ENCODE results near the gene CACNA2D4. TPM values are rescaled to one million over a fixed set of nuclear protein-coding genes. Genes with fewer than 3 reads are reported as not detected.

Gene CACNA2D4
- total RNA-seq, 1 donor from 2014 or later = 2.8 TPM

DNA sequence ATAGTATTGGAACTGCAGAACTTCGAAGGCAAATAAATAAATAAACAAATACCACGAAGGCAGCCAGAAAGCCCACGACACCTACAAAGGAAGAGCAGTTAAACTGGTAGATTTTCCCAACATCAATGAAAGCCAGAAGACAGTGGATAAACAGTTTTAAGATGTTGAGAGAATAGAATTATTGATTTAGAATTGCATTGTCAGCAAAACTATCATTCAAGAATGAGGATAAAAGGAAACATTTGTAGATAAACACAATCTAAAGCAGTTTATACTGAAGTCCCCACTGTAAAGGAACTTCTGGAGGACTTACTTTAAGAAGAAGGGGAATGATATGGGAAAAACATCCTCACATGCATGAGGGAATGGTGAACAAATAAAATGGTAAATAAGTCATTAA is 29.5 kb downstream of the CACNA2D4 start:
- peaks cover 13% of the 10 kb centered on the region for H3K9me3 Mint-ChIP-seq
- ChIA-PET POLR2A (no interaction called here), CTCF (no interaction called here)
- intact Hi-C loops (cut with micrococcal nuclease) = no loop called here
- ATAC-seq (ENCODE audit: low read depth) = no peak
- no peak overlapping the region for H3K27ac Mint-ChIP-seq
- no peak overlapping the region for H3K4me3 Mint-ChIP-seq
- DNase-seq = no peak
- no peaks in the 10 kb centered on the region for H3K4me1 Mint-ChIP-seq
- no peaks in the 10 kb centered on the region for H3K36me3 Mint-ChIP-seq (ENCODE audit: low read depth)
- H3K27me3 Mint-ChIP-seq = peaks cover 19% of the 10 kb centered on the region
- TF ChIP-seq, protein P1, sequence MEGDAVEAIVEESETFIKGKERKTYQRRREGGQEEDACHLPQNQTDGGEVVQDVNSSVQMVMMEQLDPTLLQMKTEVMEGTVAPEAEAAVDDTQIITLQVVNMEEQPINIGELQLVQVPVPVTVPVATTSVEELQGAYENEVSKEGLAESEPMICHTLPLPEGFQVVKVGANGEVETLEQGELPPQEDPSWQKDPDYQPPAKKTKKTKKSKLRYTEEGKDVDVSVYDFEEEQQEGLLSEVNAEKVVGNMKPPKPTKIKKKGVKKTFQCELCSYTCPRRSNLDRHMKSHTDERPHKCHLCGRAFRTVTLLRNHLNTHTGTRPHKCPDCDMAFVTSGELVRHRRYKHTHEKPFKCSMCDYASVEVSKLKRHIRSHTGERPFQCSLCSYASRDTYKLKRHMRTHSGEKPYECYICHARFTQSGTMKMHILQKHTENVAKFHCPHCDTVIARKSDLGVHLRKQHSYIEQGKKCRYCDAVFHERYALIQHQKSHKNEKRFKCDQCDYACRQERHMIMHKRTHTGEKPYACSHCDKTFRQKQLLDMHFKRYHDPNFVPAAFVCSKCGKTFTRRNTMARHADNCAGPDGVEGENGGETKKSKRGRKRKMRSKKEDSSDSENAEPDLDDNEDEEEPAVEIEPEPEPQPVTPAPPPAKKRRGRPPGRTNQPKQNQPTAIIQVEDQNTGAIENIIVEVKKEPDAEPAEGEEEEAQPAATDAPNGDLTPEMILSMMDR (IDR thresholded peaks at IDR 0.05) = no peak

DNA sequence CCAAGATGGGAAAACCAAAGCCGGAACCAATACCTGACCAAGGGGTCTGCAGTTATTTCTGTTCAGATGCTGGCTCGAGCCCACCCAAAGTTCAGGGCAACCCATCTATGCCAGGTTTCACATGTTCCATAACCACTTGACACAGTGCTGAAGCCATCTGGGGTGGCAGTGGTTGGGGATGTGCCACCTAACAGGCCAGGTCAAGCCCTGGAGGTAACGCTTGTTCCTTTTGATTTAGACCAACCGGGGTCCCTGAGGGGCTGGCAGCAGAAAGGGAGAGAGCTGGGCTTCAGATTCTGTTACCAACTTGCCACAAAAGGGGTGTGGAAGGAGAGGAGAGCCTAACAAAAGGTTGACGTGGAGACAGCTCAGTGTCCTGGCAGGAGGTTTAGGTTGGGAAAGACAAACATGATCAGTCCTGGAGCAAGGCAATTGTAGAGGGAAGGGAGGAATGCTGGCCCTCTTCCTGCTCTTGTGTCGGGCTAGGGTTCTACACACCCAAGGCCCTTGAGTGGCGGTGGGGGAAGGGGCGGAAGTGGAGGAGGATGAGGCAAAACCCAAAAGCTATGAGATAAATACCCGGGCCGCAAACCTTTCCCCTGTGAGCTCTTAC is 31.9 kb downstream of the CACNA2D4 start:
- Mint-ChIP-seq H3K9me3 (peaks cover 5% of the 10 kb centered on the region), H3K27me3 (peaks cover 21% of the 10 kb centered on the region), H3K4me3 (no peak overlapping the region), H3K27ac (no peak overlapping the region), H3K4me1 (no peaks in the 10 kb centered on the region), H3K36me3 (ENCODE audit: low read depth) (no peaks in the 10 kb centered on the region)
- DNase-seq (no peak), ATAC-seq (ENCODE audit: low read depth) (no peak)
- ChIA-PET POLR2A (no interaction called here), CTCF (no interaction called here)
- intact Hi-C loops (cut with micrococcal nuclease) = no loop called here
- TF ChIP-seq, protein P1 (IDR thresholded peaks at IDR 0.05) = no peak

DNA sequence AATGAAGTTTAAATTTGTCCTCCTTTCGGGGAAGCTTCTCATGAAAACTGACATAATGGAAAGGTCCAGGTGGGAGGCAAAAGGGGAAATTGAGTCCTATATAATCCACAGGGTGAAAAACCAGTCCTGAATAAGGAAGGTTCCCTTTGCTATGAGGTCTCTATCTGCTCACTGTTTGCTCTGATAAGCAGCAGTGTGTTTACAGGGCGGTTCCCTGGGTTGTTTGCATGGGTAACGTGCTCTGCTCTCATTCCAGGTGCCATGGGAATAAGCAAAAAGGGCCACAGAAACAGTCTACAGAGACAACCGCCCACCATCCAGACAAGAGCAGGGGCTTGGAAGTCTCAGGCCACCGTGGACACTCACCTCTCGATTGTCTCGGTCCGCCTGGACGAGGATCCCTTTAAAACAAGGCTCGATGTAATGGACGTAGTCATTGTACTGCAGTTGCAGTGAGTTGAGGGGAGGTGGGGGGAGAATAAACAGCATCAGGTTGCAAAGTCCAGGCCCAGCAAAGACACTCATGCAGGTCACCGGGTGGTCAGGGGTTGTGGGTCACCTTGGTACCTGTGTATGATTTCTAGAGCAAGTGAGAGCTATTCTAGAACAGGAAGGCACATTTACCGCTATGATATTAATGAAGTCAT is 32.7 kb downstream of the CACNA2D4 start:
- Mint-ChIP-seq H3K27ac (no peak overlapping the region), H3K36me3 (ENCODE audit: low read depth) (no peaks in the 10 kb centered on the region), H3K9me3 (no peaks in the 10 kb centered on the region), H3K27me3 (peaks cover 21% of the 10 kb centered on the region), H3K4me1 (no peaks in the 10 kb centered on the region), H3K4me3 (no peak overlapping the region)
- CTCF ChIA-PET = no interaction called here
- intact Hi-C loops (cut with micrococcal nuclease) = no loop called here
- POLR2A ChIA-PET = no interaction called here
- ATAC-seq (ENCODE audit: low read depth) (no peak), DNase-seq (no peak)
- TF ChIP-seq, protein P1 (IDR thresholded peaks at IDR 0.05) = no peak

DNA sequence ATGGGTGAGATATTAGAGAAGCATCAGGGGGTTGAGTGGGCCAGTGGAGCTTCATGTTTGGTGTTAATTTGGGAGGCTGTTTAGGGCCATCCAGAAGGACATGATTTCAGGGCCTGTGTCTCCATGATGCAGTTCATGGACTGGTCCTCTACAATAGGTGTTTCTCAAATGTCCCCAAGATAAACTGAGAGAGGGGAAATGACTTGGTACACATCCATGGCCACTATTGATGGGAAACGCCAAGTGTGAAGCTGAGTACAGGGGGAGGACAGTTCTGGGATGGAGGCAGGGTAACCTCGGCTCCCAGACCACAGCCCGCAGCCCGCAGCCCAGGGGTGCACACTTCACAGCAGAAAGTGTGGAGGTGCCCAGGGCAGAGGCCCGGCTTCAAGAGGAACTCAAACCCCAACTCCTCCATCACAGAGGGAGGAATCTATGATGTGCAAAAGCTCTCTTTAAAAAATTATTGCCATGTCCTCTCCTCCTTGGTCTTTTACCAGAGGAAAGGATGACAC is 33.3 kb downstream of the CACNA2D4 start:
- no peak for DNase-seq
- H3K27ac Mint-ChIP-seq = no peak overlapping the region
- H3K4me1 Mint-ChIP-seq = no peaks in the 10 kb centered on the region
- ATAC-seq (ENCODE audit: low read depth) = no peak
- ChIA-PET CTCF (no interaction called here), POLR2A (interaction anchor here (0.6 kb wide), 1 partner anchor 92 kb away, joined by 3 read pairs; no protein-coding TSS in a partner anchor)
- intact Hi-C loops (cut with micrococcal nuclease) = no loop called here
- peaks cover 24% of the 10 kb centered on the region for H3K27me3 Mint-ChIP-seq
- no peak overlapping the region for H3K4me3 Mint-ChIP-seq
- H3K36me3 Mint-ChIP-seq (ENCODE audit: low read depth) = no peaks in the 10 kb centered on the region
- no peaks in the 10 kb centered on the region for H3K9me3 Mint-ChIP-seq
- TF ChIP-seq, protein P1 (IDR thresholded peaks at IDR 0.05) = no peak

DNA sequence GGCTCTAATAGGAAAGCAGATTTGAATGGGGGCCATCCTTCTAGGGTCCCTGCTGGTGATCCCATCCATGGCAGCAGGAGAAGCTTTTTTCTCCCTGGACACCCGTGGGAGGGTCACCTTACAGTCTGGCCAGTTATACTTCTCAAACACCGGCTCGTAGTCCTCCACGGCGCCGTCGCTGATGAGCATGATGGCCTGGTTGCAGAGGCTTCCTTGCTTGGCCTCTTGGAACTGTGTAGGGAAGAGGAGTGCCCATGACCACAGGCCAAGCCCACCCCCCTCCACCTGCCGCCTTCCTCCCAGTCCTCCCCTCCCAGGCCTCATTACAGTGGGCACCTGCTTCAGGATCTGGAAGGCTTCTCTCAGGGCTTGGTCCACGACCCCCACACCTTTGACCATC is 33.8 kb downstream of the CACNA2D4 start:
- H3K27me3 Mint-ChIP-seq = peaks cover 25% of the 10 kb centered on the region
- DNase-seq (no peak), ATAC-seq (ENCODE audit: low read depth) (no peak)
- TF ChIP-seq, protein P1 (IDR thresholded peaks at IDR 0.05) = no peak
- no peaks in the 10 kb centered on the region for H3K9me3 Mint-ChIP-seq
- ChIA-PET POLR2A (interaction anchor here (0.6 kb wide), 1 partner anchor 92 kb away, joined by 3 read pairs; no protein-coding TSS in a partner anchor), CTCF (no interaction called here)
- intact Hi-C loops (cut with micrococcal nuclease) = no loop called here
- H3K4me1 Mint-ChIP-seq = no peaks in the 10 kb centered on the region
- H3K36me3 Mint-ChIP-seq (ENCODE audit: low read depth) = no peaks in the 10 kb centered on the region
- no peak overlapping the region for H3K27ac Mint-ChIP-seq
- no peak overlapping the region for H3K4me3 Mint-ChIP-seq
